Stimulated activated CD4-positive, alpha-beta T cell treated with anti-CD3 and anti-CD28 coated beads, Interleukin-4, amount 100 ng/mL, for 48 hours (primary cell): ENCODE results near the gene SMPD3.

Experiments used
- DNase-seq, 2 donors: peaks; one replicate each; pipeline ENCODE4 v3.0.0-alpha.2; 2020; ENCODE audit warnings: low read depth in 2 of 2

Gene SMPD3

GRCh38 chr16:68434624-68435210 lies 13.6 kb downstream of the SMPD3 start:
- no peak for DNase-seq

GRCh38 chr16:68433316-68433715 lies 15.0 kb downstream of the SMPD3 start:
- DNase-seq, result no peak

- DNase-seq, result no peak
These were observed 15.6 kb downstream of the SMPD3 start for GRCh38 chr16:68432701-68433100.

- no peak for DNase-seq
These were observed 19.0 kb downstream of the SMPD3 start for GRCh38 chr16:68429076-68429854.

GRCh38 chr16:68427649-68428303 lies 20.5 kb downstream of the SMPD3 start:
- DNase-seq, result no peak

GRCh38 chr16:68426347-68426652 lies 22.0 kb downstream of the SMPD3 start:
- DNase-seq, result no peak

GRCh38 chr16:68425498-68426346 lies 22.6 kb downstream of the SMPD3 start:
- no peak for DNase-seq

GRCh38 chr16:68423771-68424170 lies 24.5 kb downstream of the SMPD3 start:
- DNase-seq, result no peak

- DNase-seq, result no peak
These were observed 25.8 kb downstream of the SMPD3 start for GRCh38 chr16:68422396-68422960.

- DNase-seq, result no peak
These were observed 27.2 kb downstream of the SMPD3 start for GRCh38 chr16:68421076-68421475.

- DNase-seq, result no peak
These were observed 27.9 kb downstream of the SMPD3 start for GRCh38 chr16:68420366-68420942.

GRCh38 chr16:68417711-68418301 lies 30.5 kb downstream of the SMPD3 start:
- peak; percentile 43 to 46 for DNase-seq

- DNase-seq, result no peak
These were observed 32.0 kb downstream of the SMPD3 start for GRCh38 chr16:68416057-68417046.

GRCh38 chr16:68414581-68414980 lies 33.7 kb downstream of the SMPD3 start:
- DNase-seq, result no peak

- DNase-seq, result no peak
These were observed 36.2 kb downstream of the SMPD3 start for GRCh38 chr16:68412061-68412460.

GRCh38 chr16:68411086-68411485 lies 37.2 kb downstream of the SMPD3 start:
- no peak for DNase-seq

- no peak for DNase-seq
These were observed 39.3 kb downstream of the SMPD3 start for GRCh38 chr16:68408967-68409366.

GRCh38 chr16:68408428-68408827 lies 39.9 kb downstream of the SMPD3 start:
- DNase-seq, result no peak

GRCh38 chr16:68406458-68407152 lies 41.7 kb downstream of the SMPD3 start:
- DNase-seq, result no peak
